K562 (cell line): ENCODE measurements around the gene RELA. TPM values are rescaled to one million over a fixed set of nuclear protein-coding genes. Genes with fewer than 3 reads are reported as not detected.

Experiments
- ATAC-seq: fragments of 200-7000 bp; cut with Tn5 transposase; 3 replicates; pipeline ENCODE4 v1.9.1; 2020; ENCODE audit warnings: moderate library complexity
- BruUV-seq: library from RNA; stranded (reverse); fragments of 400-500 nt; replicated peaks from 2 replicates; lab custom pipeline; 2021; lab: Mats Ljungman, UMichigan
- CTCF ChIA-PET: fragments of 300-600 bp; formaldehyde crosslinking; extraction: SDS; loops from one replicate; lab custom pipeline; 2021; ENCODE audit warnings: low intra/inter-chr PET ratio; lab: Yijun Ruan, JAX
- POLR2A ChIA-PET: fragments of 300-600, 350-650 bp; sonication (Branson Sonifier 250); formaldehyde crosslinking; extraction: SDS; loops from one replicate; lab custom pipeline; 2021; ENCODE audit warnings: antibody characterized with exemption, inconsistent platforms; lab: Yijun Ruan, JAX
- DNase-seq, 4 experiments: peaks; one replicate each; pipeline versions ENCODE4 v3.0.0 to v3.0.0-alpha.2; 2011 to 2018; ENCODE audit warnings: low spot score in 3 of 4, mixed read lengths in 3 of 4; ENCODE audit errors: extremely low read depth in 1 of 4
- FAIRE-seq: peaks from 2 replicates; lab custom pipeline; 2011; peaks lifted over from hg19 to GRCh38; lab: Jason Lieb, UNC
- H2AFZ ChIP-seq: 2 replicates; pipeline ENCODE4 v1.6.0; 2011; ENCODE audit warnings: low read depth, low read length, control low read depth, inconsistent platforms
- H3K27ac ChIP-seq: fragments of 200-600 bp; 3 replicates; pipeline ENCODE4 v1.8.0; 2011; ENCODE audit warnings: low read depth, mild to moderate bottlenecking, control low read depth, inconsistent platforms, low read length, moderate library complexity, mixed read lengths; ENCODE audit errors: extremely low read depth
- H3K27me3 ChIP-seq, 2 experiments: fragments of 300-600 bp in 1 of 2; 2 replicates in 1 of 2; 3 replicates in 1 of 2; pipeline versions ENCODE4 v1.6.0 to v1.8.0; 2011; ENCODE audit warnings: inconsistent platforms in 2 of 2, low read length in 2 of 2, mild to moderate bottlenecking in 1 of 2, mixed read lengths in 1 of 2, moderate library complexity in 1 of 2; ENCODE audit not compliant: control insufficient read depth in 2 of 2, insufficient read depth in 2 of 2
- H3K36me3 ChIP-seq: fragments of 300-600 bp; 3 replicates; pipeline ENCODE4 v1.8.0; 2011; ENCODE audit warnings: mild to moderate bottlenecking, low read length, inconsistent platforms; ENCODE audit not compliant: control insufficient read depth, insufficient read depth
- H3K4me1 ChIP-seq, 2 experiments: fragments of 200-600 bp in 1 of 2; replicated peaks in 1 of 2; 2 replicates in 1 of 2; 3 replicates in 1 of 2; pipeline versions ENCODE4 v1.5.1 to v1.8.0; 2011; ENCODE audit warnings: inconsistent platforms in 2 of 2, low read length in 2 of 2, mild to moderate bottlenecking in 1 of 2, mixed read lengths in 1 of 2, moderate library complexity in 1 of 2; ENCODE audit not compliant: control insufficient read depth in 2 of 2, insufficient read depth in 2 of 2
- H3K4me2 ChIP-seq: 2 replicates; pipeline ENCODE4 v1.6.1; 2011; ENCODE audit warnings: low read length, control low read depth, inconsistent platforms, mixed read lengths; ENCODE audit not compliant: insufficient read depth
- H3K4me3 ChIP-seq: fragments of 200-600 bp; sonication (generic), shearing (Covaris generic); 2 replicates; pipeline ENCODE4 v1.5.1; 2016; ENCODE audit warnings: control low read depth, inconsistent platforms
- H3K79me2 ChIP-seq: fragments of 200-600 bp; 3 replicates; pipeline ENCODE4 v1.8.0; 2011; ENCODE audit warnings: low read length, inconsistent platforms; ENCODE audit not compliant: control insufficient read depth, insufficient read depth
- H3K9ac ChIP-seq, 2 experiments: 2 replicates each; pipeline versions ENCODE4 v1.6.0 to v1.6.1; 2011; ENCODE audit warnings: low read depth in 2 of 2, low read length in 2 of 2, control low read depth in 1 of 2, inconsistent platforms in 1 of 2, mild to moderate bottlenecking in 1 of 2, mixed read lengths in 1 of 2; ENCODE audit not compliant: insufficient read depth in 1 of 2
- H3K9me1 ChIP-seq: one replicate; pipeline ENCODE4 v1.6.0; 2011; ENCODE audit warnings: inconsistent platforms, mild to moderate bottlenecking, low read length, moderate library complexity; ENCODE audit not compliant: control insufficient read depth, insufficient read depth
- H3K9me3 ChIP-seq: replicated peaks from 2 replicates; pipeline ENCODE4 v1.5.1; 2011; ENCODE audit warnings: low read depth, low read length, inconsistent platforms; ENCODE audit not compliant: control insufficient read depth, insufficient read depth
- H4K20me1 ChIP-seq: replicated peaks from 2 replicates; pipeline ENCODE4 v1.6.1; 2011; ENCODE audit warnings: low read length, inconsistent platforms, mixed read lengths; ENCODE audit not compliant: control insufficient read depth, insufficient read depth
- BRF2 ChIP-seq: IDR thresholded peaks from 3 replicates; pipeline ENCODE4 v1.6.1; 2011; ENCODE audit warnings: borderline replicate concordance, mild to moderate bottlenecking; ENCODE audit not compliant: insufficient read length, insufficient read depth
- ELK1 ChIP-seq: sonication (generic); formaldehyde crosslinking; IDR thresholded peaks from 2 replicates; pipeline ENCODE4 v1.8.1; 2022; ENCODE audit warnings: missing genetic modification reagents
- NUFIP1 ChIP-seq: fragments of 450-650 bp; IDR thresholded peaks from 2 replicates; pipeline ENCODE4 v1.6.1; 2018; ENCODE audit not compliant: partially characterized antibody
- POLR2G ChIP-seq: fragments of 200-400 bp; formaldehyde crosslinking; IDR thresholded peaks from 2 replicates; pipeline ENCODE4 v1.6.1; 2017; ENCODE audit warnings: low read depth, mild to moderate bottlenecking, antibody characterized with exemption, low read length, moderate library complexity
- PRMT5 ChIP-seq: sonication (generic); formaldehyde crosslinking; IDR thresholded peaks from 2 replicates; pipeline ENCODE4 v1.5.0; 2020; ENCODE audit warnings: missing genetic modification reagents
- RBM39 ChIP-seq: fragments of 200-400 bp; formaldehyde crosslinking; optimal IDR thresholded peaks from 2 replicates; pipeline ENCODE3; 2018; ENCODE audit warnings: low read depth, low read length
- TARDBP ChIP-seq: fragments of 450-650 bp; IDR thresholded peaks from 2 replicates; pipeline ENCODE4 v1.6.1; 2016
- TFAP4 ChIP-seq: sonication (generic); formaldehyde crosslinking; IDR thresholded peaks from 2 replicates; pipeline ENCODE4 v1.8.0; 2022; ENCODE audit warnings: missing genetic modification reagents, mild to moderate bottlenecking, moderate library complexity, borderline replicate concordance
- USF2 ChIP-seq: sonication (generic); formaldehyde crosslinking; IDR thresholded peaks from 2 replicates; pipeline ENCODE4 v1.5.0; 2020; ENCODE audit warnings: missing genetic modification reagents
- ZEB2 ChIP-seq: fragments of 450-650 bp; IDR thresholded peaks from 2 replicates; pipeline ENCODE4 v1.6.1; 2016
- ZFX ChIP-seq: sonication (generic); formaldehyde crosslinking; IDR thresholded peaks from 2 replicates; pipeline ENCODE4 v1.8.0; 2022; ENCODE audit warnings: mild to moderate bottlenecking, missing genetic modification reagents, moderate library complexity
- ZMIZ1 ChIP-seq, 2 experiments: fragments of 150-350 bp in 1 of 2; IDR thresholded peaks; 2 replicates each; pipeline ENCODE4 v1.6.1; 2012 to 2016; ENCODE audit warnings: low read depth in 2 of 2, low read length in 2 of 2, mild to moderate bottlenecking in 1 of 2, moderate library complexity in 1 of 2
- ZNF174 ChIP-seq: fragments of 250-450 bp; sonication (Bioruptor Pico); IDR thresholded peaks from 2 replicates; pipeline ENCODE4 v1.4.0; 2020; ENCODE audit warnings: mild to moderate bottlenecking
- WGBS: fragments of 100-300 bp; shearing (Covaris generic); methylation state at CpG from one replicate; pipeline ENCODE4 v1.1.6; 2016; ENCODE audit warnings: low coverage, mixed read lengths; ENCODE audit not compliant: insufficient coverage; ENCODE audit errors: missing lambda C conversion rate; 5-methylcytosine and 5-hydroxymethylcytosine counted together
- in situ Hi-C: fragments of 300-500 bp; cut with MboI; formaldehyde crosslinking; loops from 4 replicates; pipeline ENCODE4 v1.15.0; 2018; ENCODE audit warnings: inconsistent platforms, mixed read lengths
- intact Hi-C: fragments of 100-400 bp; cut with micrococcal nuclease; formaldehyde crosslinking; loops from 2 replicates; pipeline ENCODE4 v1.14.2; 2022
- polyA plus RNA-seq, 8 experiments: library from polyadenylated mRNA; depleted of rRNA in 4 of 8; stranded (reverse) in 5 of 8; unstranded in 3 of 8; fragments of >200 nt; fragmentation: Nextera tagmentation in 2 of 8; fragmentation: Illumina TruSeq in 1 of 8; extraction: Ambion mirVana in 2 of 8; extraction: Trizol in 1 of 8; gene quantifications; 2 replicates each; pipeline versions ENCODE4 v1.2.1 to v1.2.3, GENCODE V29; 2011 to 2014; ENCODE audit warnings: inconsistent platforms in 1 of 8, missing spikeins in 1 of 8
- total RNA-seq, 7 experiments: library from RNA; depleted of rRNA in 6 of 7; stranded (reverse); fragments of >200 nt in 6 of 7; fragmentation: Illumina TruSeq in 2 of 7; extraction: Trizol in 2 of 7; gene quantifications; 2 replicates each; pipeline versions ENCODE4 v1.2.1 to v1.2.3, GENCODE V29; 2011 to 2021; ENCODE audit warnings: low replicate concordance in 1 of 7

RELA gene
- total and polyA plus RNA-seq, 9 of the 15 experiments (the other 6 are each of a cell fraction or from before 2014, with no cell fraction given): 6.0 to 67.4 (median 20.6) TPM

GRCh38 chr11:65650547-65651338 lies 12.0 kb downstream of the RELA start:
- H3K9me3 ChIP-seq: no peaks in the 10 kb centered on the region
- POLR2A ChIA-PET: interaction anchor here (1.8 to 5.0 kb wide), 4 partner anchors 10 to 36 kb away, joined by 9 to 56 read pairs (median 22); partner anchors contain the start of genes PCNX3, RELA and SIPA1
- no peak overlapping the region for H3K4me2 ChIP-seq
- in situ Hi-C loops (no loop called here), intact Hi-C loops (no loop called here)
- FAIRE-seq (no peak), ATAC-seq (no peak), DNase-seq (peak in 1 of 4 experiments; percentile 22)
- H3K4me1 ChIP-seq: peaks cover 29 to 67% of the 10 kb centered on the region in 2 experiments
- no peaks in the 10 kb centered on the region for H3K27me3 ChIP-seq
- no peak overlapping the region for H3K27ac ChIP-seq
- H3K9me1 ChIP-seq: no peaks in the 10 kb centered on the region
- no peak overlapping the region for H2AFZ ChIP-seq
- 78% methylated on average over 19 of the region's 20 CpGs for WGBS
- H3K79me2 ChIP-seq: no peaks in the 10 kb centered on the region
- CTCF ChIA-PET: no interaction called here
- 0 out of 2 replicates have a peak, but pooled peaks cover 8% of the 10 kb centered on the region for H4K20me1 ChIP-seq
- BruUV-seq: no TSS peak
- H3K9ac ChIP-seq: peak overlapping the region in 1 of 2 experiments; percentile 59; a peak in 2 of 4 replicates
- H3K36me3 ChIP-seq: peaks cover 74% of the 10 kb centered on the region; the same call in 2 of the 3 replicates
- H3K4me3 ChIP-seq: no peak overlapping the region
- TF ChIP-seq TARDBP (no peak), PRMT5 (no peak), ZFX (CRISPR knock-in tag) (0 out of 2 replicates have a peak, but pooled peaks have one; percentile 0), RBM39 (no peak), POLR2G (0 out of 2 replicates have a peak, but pooled peaks have one; percentile 21), BRF2 (no peak), ZNF174 (CRISPR knock-in tag) (no peak), NUFIP1 (no peak), USF2 (CRISPR knock-in tag) (no peak), ZEB2 (no peak), ELK1 (no peak), TFAP4 (CRISPR knock-in tag) (peak; percentile 30; the same call in 1 of the 2 replicates), ZMIZ1 (IDR thresholded peaks at IDR 0.05; ENCODE audit: low read depth in 2 of 2, low read length in 2 of 2) (no peak)
